PFSK-1 (cell line): ENCODE results near the gene CA11.

ENCODE experiments used
- FOXP2 ChIP-seq: optimal IDR thresholded peaks from 2 replicates; pipeline ENCODE3; 2011; ENCODE audit warnings: borderline replicate concordance, control low read depth, inconsistent platforms; ENCODE audit not compliant: insufficient read depth; ENCODE audit errors: extremely low read length, extremely low read depth
- POLR2AphosphoS5 ChIP-seq: IDR thresholded peaks from 2 replicates; pipeline ENCODE4 v1.6.1; 2012; ENCODE audit warnings: low read depth, mild to moderate bottlenecking, control low read depth, low read length, moderate library complexity
- REST ChIP-seq, 2 experiments: IDR thresholded peaks; 2 replicates each; pipeline versions ENCODE4 v1.6.1 to v1.8.0; 2011 to 2012; ENCODE audit warnings: low read depth in 2 of 2, low read length in 2 of 2, control low read depth in 1 of 2, inconsistent platforms in 1 of 2, mild to moderate bottlenecking in 1 of 2, moderate library complexity in 1 of 2; ENCODE audit not compliant: insufficient read depth in 1 of 2
- SIN3A ChIP-seq: IDR thresholded peaks from 2 replicates; pipeline ENCODE4 v1.6.1; 2012; ENCODE audit warnings: mild to moderate bottlenecking, low read length, moderate library complexity, borderline replicate concordance; ENCODE audit not compliant: insufficient read depth
- TAF1 ChIP-seq: IDR thresholded peaks from 2 replicates; pipeline ENCODE4 v1.6.1; 2012; ENCODE audit warnings: low read length, control low read depth, borderline replicate concordance; ENCODE audit not compliant: insufficient read depth

Gene CA11

GRCh38 chr19:48629297-48629598 lies 16.7 kb downstream of the CA11 start:
- TF ChIP-seq TAF1 (no peak), POLR2AphosphoS5 (no peak), REST (IDR thresholded peaks at IDR 0.05; ENCODE audit: insufficient read depth in 1 of 2, low read depth in 2 of 2, low read length in 2 of 2) (no peak), SIN3A (no peak)

- TF ChIP-seq REST (IDR thresholded peaks at IDR 0.05; ENCODE audit: insufficient read depth in 1 of 2, low read depth in 2 of 2, low read length in 2 of 2) = no peak
- no peak for TF ChIP-seq FOXP2
- no peak for TF ChIP-seq POLR2AphosphoS5
- no peak for TF ChIP-seq TAF1
- no peak for TF ChIP-seq SIN3A
These were observed 17.3 kb downstream of the CA11 start for GRCh38 chr19:48628486-48629296.

- TF ChIP-seq REST (IDR thresholded peaks at IDR 0.05; ENCODE audit: insufficient read depth in 1 of 2, low read depth in 2 of 2, low read length in 2 of 2) = no peak
- no peak for TF ChIP-seq TAF1
- TF ChIP-seq POLR2AphosphoS5 = no peak; the same call in 1 of the 2 replicates
- TF ChIP-seq SIN3A = no peak
- no peak for TF ChIP-seq FOXP2
These were observed 18.1 kb downstream of the CA11 start for GRCh38 chr19:48627865-48628314.

- TF ChIP-seq REST (IDR thresholded peaks at IDR 0.05; ENCODE audit: insufficient read depth in 1 of 2, low read depth in 2 of 2, low read length in 2 of 2) (no peak), POLR2AphosphoS5 (no peak; the same call in 1 of the 2 replicates), FOXP2 (no peak), TAF1 (no peak), SIN3A (no peak)
These were observed 18.7 kb downstream of the CA11 start for GRCh38 chr19:48627201-48627864.
